Progenitor cell of endocrine pancreas (in vitro differentiated cells): ENCODE measurements around the gene LIME1. TPM values are rescaled to one million over a fixed set of nuclear protein-coding genes. Genes with fewer than 3 reads are reported as not detected.
A peak's percentile ranks its signal among the peaks of the same experiment; 100 is the strongest.

Experiments used
- DNase-seq: peaks from one replicate; pipeline ENCODE4 v3.0.0; 2021; ENCODE audit warnings: low spot score; ENCODE audit not compliant: unreplicated experiment
- H3K27ac Mint-ChIP-seq: 2 replicates; pipeline ENCODE4 v1.8.0; 2021; ENCODE audit warnings: mild to moderate bottlenecking, moderate library complexity, mixed read lengths
- H3K27me3 Mint-ChIP-seq: 2 replicates; pipeline ENCODE4 v1.8.0; 2021; ENCODE audit warnings: mixed read lengths
- H3K36me3 Mint-ChIP-seq: 2 replicates; pipeline ENCODE4 v1.8.0; 2022; ENCODE audit warnings: mixed read lengths; ENCODE audit not compliant: insufficient read depth
- H3K4me1 Mint-ChIP-seq: 2 replicates; pipeline ENCODE4 v1.8.0; 2021; ENCODE audit warnings: low read depth, mixed read lengths
- H3K4me3 Mint-ChIP-seq: 2 replicates; pipeline ENCODE4 v1.8.0; 2021; ENCODE audit warnings: low read depth, mild to moderate bottlenecking, moderate library complexity, mixed read lengths
- H3K9me3 Mint-ChIP-seq: 2 replicates; pipeline ENCODE4 v1.8.0; 2021; ENCODE audit warnings: low read depth, mixed read lengths
- total RNA-seq: library from RNA; stranded (reverse); gene quantifications from 2 replicates; pipeline ENCODE4 v1.2.1, GENCODE V29; 2021
- TF ChIP-seq, protein P1 (sequence below): fragments of 200-600 bp; sonication (generic); IDR thresholded peaks from one replicate; pipeline ENCODE4 v1.5.0; 2021; ENCODE audit warnings: antibody characterized with exemption, mild to moderate bottlenecking; ENCODE audit not compliant: unreplicated experiment

Gene LIME1
- total RNA-seq, 1 donor from 2014 or later: 17.2 TPM

DNA sequence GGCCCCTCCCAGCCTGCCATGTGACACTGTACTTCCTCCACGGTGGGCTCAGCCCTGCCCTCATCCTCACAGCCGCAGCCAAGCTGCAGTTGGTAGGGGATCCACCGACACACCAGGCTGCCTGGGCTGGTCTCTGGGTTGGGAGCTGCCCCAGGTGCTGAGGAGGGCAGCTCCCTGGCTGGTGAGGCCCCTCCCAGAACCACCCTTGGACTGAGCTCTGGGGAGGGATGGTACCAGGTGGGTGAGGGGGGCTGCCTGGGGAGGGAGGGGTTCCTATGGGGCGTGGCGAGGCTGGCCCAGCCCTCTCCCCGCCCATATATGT, 40.2 kb upstream of the LIME1 start:
- Mint-ChIP-seq H3K27ac (no peak overlapping the region), H3K9me3 (no peaks in the 10 kb centered on the region), H3K4me3 (no peak overlapping the region), H3K27me3 (no peaks in the 10 kb centered on the region), H3K36me3 (peaks cover 2% of the 10 kb centered on the region), H3K4me1 (no peaks in the 10 kb centered on the region)
- DNase-seq: no peak
- TF ChIP-seq, protein P1, sequence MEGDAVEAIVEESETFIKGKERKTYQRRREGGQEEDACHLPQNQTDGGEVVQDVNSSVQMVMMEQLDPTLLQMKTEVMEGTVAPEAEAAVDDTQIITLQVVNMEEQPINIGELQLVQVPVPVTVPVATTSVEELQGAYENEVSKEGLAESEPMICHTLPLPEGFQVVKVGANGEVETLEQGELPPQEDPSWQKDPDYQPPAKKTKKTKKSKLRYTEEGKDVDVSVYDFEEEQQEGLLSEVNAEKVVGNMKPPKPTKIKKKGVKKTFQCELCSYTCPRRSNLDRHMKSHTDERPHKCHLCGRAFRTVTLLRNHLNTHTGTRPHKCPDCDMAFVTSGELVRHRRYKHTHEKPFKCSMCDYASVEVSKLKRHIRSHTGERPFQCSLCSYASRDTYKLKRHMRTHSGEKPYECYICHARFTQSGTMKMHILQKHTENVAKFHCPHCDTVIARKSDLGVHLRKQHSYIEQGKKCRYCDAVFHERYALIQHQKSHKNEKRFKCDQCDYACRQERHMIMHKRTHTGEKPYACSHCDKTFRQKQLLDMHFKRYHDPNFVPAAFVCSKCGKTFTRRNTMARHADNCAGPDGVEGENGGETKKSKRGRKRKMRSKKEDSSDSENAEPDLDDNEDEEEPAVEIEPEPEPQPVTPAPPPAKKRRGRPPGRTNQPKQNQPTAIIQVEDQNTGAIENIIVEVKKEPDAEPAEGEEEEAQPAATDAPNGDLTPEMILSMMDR: no peak

DNA sequence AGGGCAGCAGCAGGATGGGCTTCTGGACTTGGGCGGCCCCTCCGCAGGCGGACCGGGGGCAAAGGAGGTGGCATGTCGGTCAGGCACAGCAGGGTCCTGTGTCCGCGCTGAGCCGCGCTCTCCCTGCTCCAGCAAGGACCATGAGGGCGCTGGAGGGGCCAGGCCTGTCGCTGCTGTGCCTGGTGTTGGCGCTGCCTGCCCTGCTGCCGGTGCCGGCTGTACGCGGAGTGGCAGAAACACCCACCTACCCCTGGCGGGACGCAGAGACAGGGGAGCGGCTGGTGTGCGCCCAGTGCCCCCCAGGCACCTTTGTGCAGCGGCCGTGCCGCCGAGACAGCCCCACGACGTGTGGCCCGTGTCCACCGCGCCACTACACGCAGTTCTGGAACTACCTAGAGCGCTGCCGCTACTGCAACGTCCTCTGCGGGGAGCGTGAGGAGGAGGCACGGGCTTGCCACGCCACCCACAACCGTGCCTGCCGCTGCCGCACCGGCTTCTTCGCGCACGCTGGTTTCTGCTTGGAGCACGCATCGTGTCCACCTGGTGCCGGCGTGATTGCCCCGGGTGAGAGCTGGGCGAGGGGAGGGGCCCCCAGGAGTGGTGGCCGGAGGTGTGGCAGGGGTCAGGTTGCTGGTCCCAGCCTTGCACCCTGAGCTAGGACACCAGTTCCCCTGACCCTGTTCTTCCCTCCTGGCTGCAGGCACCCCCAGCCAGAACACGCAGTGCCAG, 39.7 kb upstream of the LIME1 start, which contains the start of gene TNFRSF6B:
Gene TNFRSF6B, plus strand, starts transcription at position 25 of the 729 bp plus-strand sequence. Its CDS starts 116 bp downstream, at position 141.
- H3K36me3 Mint-ChIP-seq: peaks cover 2% of the 10 kb centered on the region
- no peaks in the 10 kb centered on the region for H3K9me3 Mint-ChIP-seq
- no peaks in the 10 kb centered on the region for H3K27me3 Mint-ChIP-seq
- peak within 1 kb of the TSS; percentile 16 for H3K4me3 Mint-ChIP-seq
- DNase-seq: no peak
- TF ChIP-seq, protein P1: no peak
- H3K4me1 Mint-ChIP-seq: no peaks in the 10 kb centered on the region
- H3K27ac Mint-ChIP-seq: no peak within 1 kb of the TSS

DNA sequence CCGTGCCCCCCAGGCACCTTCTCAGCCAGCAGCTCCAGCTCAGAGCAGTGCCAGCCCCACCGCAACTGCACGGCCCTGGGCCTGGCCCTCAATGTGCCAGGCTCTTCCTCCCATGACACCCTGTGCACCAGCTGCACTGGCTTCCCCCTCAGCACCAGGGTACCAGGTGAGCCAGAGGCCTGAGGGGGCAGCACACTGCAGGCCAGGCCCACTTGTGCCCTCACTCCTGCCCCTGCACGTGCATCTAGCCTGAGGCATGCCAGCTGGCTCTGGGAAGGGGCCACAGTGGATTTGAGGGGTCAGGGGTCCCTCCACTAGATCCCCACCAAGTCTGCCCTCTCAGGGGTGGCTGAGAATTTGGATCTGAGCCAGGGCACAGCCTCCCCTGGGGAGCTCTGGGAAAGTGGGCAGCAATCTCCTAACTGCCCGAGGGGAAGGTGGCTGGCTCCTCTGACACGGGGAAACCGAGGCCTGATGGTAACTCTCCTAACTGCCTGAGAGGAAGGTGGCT, 39.1 kb upstream of the LIME1 start:
- Mint-ChIP-seq H3K9me3 (no peaks in the 10 kb centered on the region), H3K27me3 (no peaks in the 10 kb centered on the region), H3K27ac (no peak overlapping the region), H3K4me3 (peak overlapping the region; percentile 16), H3K4me1 (no peaks in the 10 kb centered on the region), H3K36me3 (peaks cover 2% of the 10 kb centered on the region)
- DNase-seq: no peak
- TF ChIP-seq, protein P1: no peak

DNA sequence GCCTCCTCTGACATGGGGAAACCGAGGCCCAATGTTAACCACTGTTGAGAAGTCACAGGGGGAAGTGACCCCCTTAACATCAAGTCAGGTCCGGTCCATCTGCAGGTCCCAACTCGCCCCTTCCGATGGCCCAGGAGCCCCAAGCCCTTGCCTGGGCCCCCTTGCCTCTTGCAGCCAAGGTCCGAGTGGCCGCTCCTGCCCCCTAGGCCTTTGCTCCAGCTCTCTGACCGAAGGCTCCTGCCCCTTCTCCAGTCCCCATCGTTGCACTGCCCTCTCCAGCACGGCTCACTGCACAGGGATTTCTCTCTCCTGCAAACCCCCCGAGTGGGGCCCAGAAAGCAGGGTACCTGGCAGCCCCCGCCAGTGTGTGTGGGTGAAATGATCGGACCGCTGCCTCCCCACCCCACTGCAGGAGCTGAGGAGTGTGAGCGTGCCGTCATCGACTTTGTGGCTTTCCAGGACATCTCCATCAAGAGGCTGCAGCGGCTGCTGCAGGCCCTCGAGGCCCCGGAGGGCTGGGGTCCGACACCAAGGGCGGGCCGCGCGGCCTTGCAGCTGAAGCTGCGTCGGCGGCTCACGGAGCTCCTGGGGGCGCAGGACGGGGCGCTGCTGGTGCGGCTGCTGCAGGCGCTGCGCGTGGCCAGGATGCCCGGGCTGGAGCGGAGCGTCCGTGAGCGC, 38.5 kb upstream of the LIME1 start:
- no peak overlapping the region for H3K27ac Mint-ChIP-seq
- no peaks in the 10 kb centered on the region for H3K27me3 Mint-ChIP-seq
- TF ChIP-seq, protein P1: no peak
- H3K4me1 Mint-ChIP-seq: no peaks in the 10 kb centered on the region
- H3K9me3 Mint-ChIP-seq: no peaks in the 10 kb centered on the region
- DNase-seq: no peak
- peaks cover 2% of the 10 kb centered on the region for H3K36me3 Mint-ChIP-seq
- no peak overlapping the region for H3K4me3 Mint-ChIP-seq

DNA sequence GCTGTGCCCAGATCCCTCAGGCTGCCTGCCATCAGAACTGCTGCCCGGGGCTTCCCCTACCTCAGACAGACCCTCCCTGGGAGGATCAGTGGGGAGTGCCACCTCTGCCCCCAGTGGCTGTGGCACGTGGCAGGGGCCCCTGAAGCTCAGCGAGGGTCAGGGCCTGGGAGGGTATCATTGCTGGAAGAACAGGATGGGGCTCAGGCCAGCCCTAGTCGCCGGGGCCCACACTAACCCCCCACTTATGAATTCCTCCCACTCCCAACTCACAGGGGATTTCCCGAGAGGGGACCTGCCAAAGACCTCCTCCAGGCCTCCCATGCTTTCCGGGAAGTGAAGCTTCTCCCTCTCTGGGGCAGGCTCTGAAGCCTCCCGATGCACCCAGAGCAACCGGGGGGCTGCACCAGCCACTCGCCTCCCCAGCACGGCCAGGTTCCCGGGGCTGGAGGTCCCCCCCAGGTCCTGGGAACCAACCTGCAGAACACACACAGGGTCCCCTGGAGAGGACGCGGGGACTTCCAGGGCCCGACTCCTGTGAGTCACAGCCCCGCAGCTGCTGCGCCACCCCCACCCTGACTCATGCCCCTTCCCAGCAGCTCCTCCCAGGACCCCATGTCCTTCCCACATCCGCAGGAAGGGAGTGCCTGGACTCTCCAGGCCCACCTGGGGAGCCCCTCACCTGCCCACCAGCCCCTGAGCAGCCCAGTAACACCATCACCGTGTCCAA, 37.6 kb upstream of the LIME1 start:
- Mint-ChIP-seq H3K4me1 (no peaks in the 10 kb centered on the region), H3K27me3 (no peaks in the 10 kb centered on the region), H3K36me3 (no peaks in the 10 kb centered on the region), H3K9me3 (no peaks in the 10 kb centered on the region), H3K27ac (no peak overlapping the region), H3K4me3 (no peak overlapping the region)
- TF ChIP-seq, protein P1: no peak
- no peak for DNase-seq
